Rectal smooth muscle tissue (tissue), 1 donor: ENCODE results near the gene ETFBKMT.
"Not testable (repeated sequence)": the region's sequence is repeated elsewhere in the genome, so short reads cannot be mapped to it uniquely, and the experiment has no call there.

Source experiments
- H3K27ac ChIP-seq: one replicate; pipeline ENCODE4 v1.7.0; 2013; ENCODE audit warnings: low read depth, low read length, inconsistent platforms
- H3K27me3 ChIP-seq: one replicate; pipeline ENCODE4 v1.7.0; 2013; ENCODE audit warnings: low read length; ENCODE audit not compliant: control insufficient read depth, insufficient read depth
- H3K36me3 ChIP-seq: one replicate; pipeline ENCODE4 v1.7.0; 2013; ENCODE audit warnings: low read length; ENCODE audit not compliant: control insufficient read depth, insufficient read depth
- H3K4me1 ChIP-seq: one replicate; pipeline ENCODE4 v1.7.0; 2013; ENCODE audit warnings: low read length; ENCODE audit not compliant: control insufficient read depth, insufficient read depth
- H3K4me3 ChIP-seq: one replicate; pipeline ENCODE4 v1.7.0; 2013; ENCODE audit warnings: low read length
- H3K9ac ChIP-seq: one replicate; pipeline ENCODE4 v1.7.0; 2013; ENCODE audit warnings: low read length

Gene ETFBKMT

GRCh38 chr12:31663576-31663975 is 4.1 kb downstream of the ETFBKMT start:
- H3K27me3 ChIP-seq, result no peaks in the 10 kb centered on the region
- no peaks in the 10 kb centered on the region for H3K36me3 ChIP-seq
- H3K4me1 ChIP-seq, result no peaks in the 10 kb centered on the region
- no peak overlapping the region for H3K4me3 ChIP-seq
- H3K9ac ChIP-seq, result no peak overlapping the region
- H3K27ac ChIP-seq, result no peak overlapping the region

DNA sequence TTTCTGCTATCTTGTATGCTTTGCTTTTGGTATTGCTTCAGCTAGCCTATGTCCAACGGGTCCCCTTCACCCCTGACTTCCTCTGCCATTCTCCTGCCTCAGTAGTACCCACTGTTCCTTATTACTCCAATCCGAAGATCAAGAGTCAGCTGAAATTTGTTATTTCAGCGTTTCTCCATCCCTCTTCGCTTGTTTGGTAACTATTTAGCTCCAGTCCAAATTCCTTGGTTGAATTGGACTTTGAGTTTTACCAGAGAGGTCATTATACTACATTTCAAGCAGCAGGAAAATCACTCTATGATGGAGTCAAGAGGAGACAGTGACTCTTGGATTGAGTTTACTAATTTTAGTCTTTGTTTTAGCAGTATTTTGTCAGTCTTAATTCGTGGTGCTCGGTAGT is 4.5 kb downstream of the ETFBKMT start:
- Histone ChIP-seq H3K27me3 (no peaks in the 10 kb centered on the region), H3K4me3 (no peak overlapping the region), H3K9ac (no peak overlapping the region), H3K4me1 (no peaks in the 10 kb centered on the region), H3K27ac (no peak overlapping the region), H3K36me3 (peaks cover 2% of the 10 kb centered on the region)

DNA sequence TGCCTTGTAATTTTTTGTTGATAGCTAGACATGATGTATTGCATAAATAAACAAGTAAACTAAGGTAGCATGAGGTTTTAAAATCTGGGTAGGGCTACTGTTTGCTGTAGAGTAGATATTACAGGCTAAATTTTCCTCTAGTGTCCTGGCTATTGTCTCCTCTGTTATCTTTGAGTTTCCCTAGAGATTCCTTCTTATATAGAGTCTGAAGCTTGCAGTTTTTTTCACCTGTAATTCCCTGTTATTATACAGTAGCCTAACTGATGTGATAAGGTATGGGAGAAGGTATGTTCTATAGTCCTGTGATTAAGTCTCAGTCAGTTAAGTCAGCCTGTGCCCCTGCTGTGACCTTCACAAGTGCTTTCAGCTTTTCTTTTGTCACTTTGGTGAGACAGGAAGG is 9.5 kb downstream of the ETFBKMT start:
- Histone ChIP-seq H3K4me1 (no peaks in the 10 kb centered on the region), H3K36me3 (peaks cover 2% of the 10 kb centered on the region), H3K27ac (no peak overlapping the region), H3K27me3 (no peaks in the 10 kb centered on the region), H3K9ac (no peak overlapping the region), H3K4me3 (no peak overlapping the region)

GRCh38 chr12:31669582-31669981 is 10.1 kb downstream of the ETFBKMT start:
- not testable (repeated sequence) for H3K27me3 ChIP-seq, H3K27ac ChIP-seq, H3K9ac ChIP-seq, H3K36me3 ChIP-seq, H3K4me1 ChIP-seq, H3K4me3 ChIP-seq

- Histone ChIP-seq H3K27ac (no peak overlapping the region), H3K4me3 (no peak overlapping the region), H3K36me3 (peaks cover 2% of the 10 kb centered on the region), H3K27me3 (no peaks in the 10 kb centered on the region), H3K9ac (no peak overlapping the region), H3K4me1 (no peaks in the 10 kb centered on the region)
Observed at GRCh38 chr12:31672521-31672920, 13.0 kb downstream of the ETFBKMT start.

DNA sequence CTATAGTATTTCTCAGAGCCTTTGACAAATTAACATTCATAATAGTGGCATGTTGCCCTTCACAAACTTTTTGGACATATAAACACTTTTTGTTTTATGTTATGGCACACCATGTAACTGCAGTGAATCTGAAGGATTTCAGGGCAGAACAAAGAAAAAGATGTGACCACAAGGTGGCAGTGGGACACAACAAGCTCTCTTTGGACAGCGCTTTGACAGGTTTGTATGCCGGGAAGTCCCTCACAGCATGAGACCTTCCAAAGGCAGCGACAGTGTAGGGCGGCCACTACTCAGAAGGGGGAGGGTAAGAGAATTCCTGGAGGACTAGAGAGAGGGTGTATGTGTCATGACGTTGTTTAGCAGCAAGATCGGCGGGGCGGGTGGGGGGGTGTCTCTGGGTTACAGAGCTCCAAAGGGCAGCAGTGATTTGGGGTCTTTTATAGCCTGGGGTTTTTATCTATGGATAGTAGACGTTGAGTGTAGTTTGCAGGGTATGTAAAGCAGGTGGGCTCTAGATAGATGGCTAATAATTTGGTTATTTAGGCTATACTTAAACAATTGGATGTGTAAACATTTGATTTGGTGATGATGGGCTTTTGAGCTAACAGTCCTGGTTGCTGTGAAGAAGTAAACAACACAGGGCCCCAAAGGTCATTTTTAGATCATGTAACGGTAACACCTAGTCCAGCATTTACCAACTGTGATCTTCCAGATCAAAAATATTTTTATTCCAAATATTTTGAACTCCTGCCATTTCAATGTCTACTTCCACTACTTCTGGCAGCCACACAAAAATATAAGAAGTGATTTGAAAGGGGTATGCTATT is 22.9 kb downstream of the ETFBKMT start:
- H3K27me3 ChIP-seq, result no peaks in the 10 kb centered on the region
- no peak overlapping the region for H3K4me3 ChIP-seq
- no peak overlapping the region for H3K27ac ChIP-seq
- peaks cover 2% of the 10 kb centered on the region for H3K36me3 ChIP-seq
- H3K4me1 ChIP-seq, result no peaks in the 10 kb centered on the region
- H3K9ac ChIP-seq, result no peak overlapping the region

DNA sequence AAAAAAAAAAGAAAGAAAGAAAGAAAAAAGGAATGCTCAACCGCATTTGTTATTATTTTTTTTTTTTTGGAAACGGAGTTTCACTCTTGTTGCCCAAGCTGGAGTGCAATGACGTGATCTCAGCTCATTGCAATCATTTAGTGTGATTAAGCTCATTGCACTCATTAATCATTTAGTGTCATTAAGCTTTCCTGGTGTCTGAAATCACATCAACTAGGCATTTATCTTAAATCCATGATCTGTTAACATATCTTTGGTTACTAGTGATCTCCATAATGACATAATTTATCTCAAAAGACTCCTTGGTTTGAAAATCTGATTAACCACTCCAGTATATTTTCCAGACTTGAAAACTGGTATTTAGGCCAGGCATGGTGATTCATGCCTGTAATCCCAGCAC is 26.3 kb downstream of the ETFBKMT start:
- no peaks in the 10 kb centered on the region for H3K27me3 ChIP-seq
- H3K36me3 ChIP-seq, result no peaks in the 10 kb centered on the region
- no peak overlapping the region for H3K4me3 ChIP-seq
- H3K9ac ChIP-seq, result no peak overlapping the region
- H3K27ac ChIP-seq, result no peak overlapping the region
- H3K4me1 ChIP-seq, result no peaks in the 10 kb centered on the region

DNA sequence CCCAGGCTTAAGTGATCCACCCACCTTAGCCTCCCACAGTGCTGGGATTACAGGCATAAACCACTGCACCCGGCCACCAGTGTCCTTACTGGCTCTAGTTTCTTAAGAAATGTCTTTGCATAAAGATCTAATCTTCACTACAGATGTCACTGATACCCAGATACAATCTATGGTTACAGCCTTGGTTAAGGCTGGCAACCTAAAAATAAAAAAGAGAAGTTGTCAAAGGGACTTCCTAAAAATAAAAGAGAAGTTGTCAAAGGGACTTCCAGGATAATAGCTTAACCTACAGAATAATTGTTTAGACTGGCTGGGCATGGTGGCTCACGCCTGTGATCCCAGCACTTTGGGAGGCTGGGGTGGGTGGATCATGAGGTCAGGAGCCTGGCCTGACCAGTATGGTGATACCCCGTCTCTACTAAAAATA is 27.6 kb downstream of the ETFBKMT start:
- no peaks in the 10 kb centered on the region for H3K36me3 ChIP-seq
- no peak overlapping the region for H3K4me3 ChIP-seq
- H3K4me1 ChIP-seq, result no peaks in the 10 kb centered on the region
- no peak overlapping the region for H3K9ac ChIP-seq
- no peaks in the 10 kb centered on the region for H3K27me3 ChIP-seq
- H3K27ac ChIP-seq, result no peak overlapping the region

GRCh38 chr12:31689921-31690320 is 30.4 kb downstream of the ETFBKMT start:
- not testable (repeated sequence) for H3K4me3 ChIP-seq, H3K9ac ChIP-seq, H3K27ac ChIP-seq, H3K27me3 ChIP-seq, H3K36me3 ChIP-seq, H3K4me1 ChIP-seq

GRCh38 chr12:31702047-31702446 is 42.6 kb downstream of the ETFBKMT start:
- H3K9ac ChIP-seq, result no peak overlapping the region
- no peak overlapping the region for H3K4me3 ChIP-seq
- no peaks in the 10 kb centered on the region for H3K36me3 ChIP-seq
- no peaks in the 10 kb centered on the region for H3K27me3 ChIP-seq
- H3K27ac ChIP-seq, result no peak overlapping the region
- no peaks in the 10 kb centered on the region for H3K4me1 ChIP-seq

DNA sequence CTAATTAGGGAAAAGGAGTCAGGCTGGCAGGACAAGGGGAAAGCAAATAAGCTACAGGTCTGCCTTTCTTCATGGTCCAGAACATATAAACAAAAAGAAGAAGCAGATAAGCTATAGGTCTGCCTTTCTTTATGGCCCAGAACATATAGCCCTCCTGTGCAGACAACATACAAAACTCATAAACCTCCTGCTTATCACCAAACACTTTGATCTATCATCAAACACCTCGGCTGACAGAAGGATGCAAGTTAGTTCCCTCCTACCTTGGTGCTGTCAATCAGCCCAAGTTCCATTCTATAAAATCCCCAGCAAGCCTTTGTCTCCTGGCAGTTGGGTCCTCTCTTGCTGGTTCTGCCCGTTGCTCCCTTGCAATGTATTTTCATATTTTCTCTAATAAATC is 46.1 kb downstream of the ETFBKMT start:
- Histone ChIP-seq H3K27me3 (no peaks in the 10 kb centered on the region), H3K36me3 (no peaks in the 10 kb centered on the region), H3K9ac (no peak overlapping the region), H3K4me1 (no peaks in the 10 kb centered on the region), H3K4me3 (no peak overlapping the region), H3K27ac (no peak overlapping the region)

- H3K36me3 ChIP-seq, H3K4me3 ChIP-seq, H3K27me3 ChIP-seq, H3K9ac ChIP-seq, H3K4me1 ChIP-seq, H3K27ac ChIP-seq: not testable (repeated sequence)
Observed at GRCh38 chr12:31708118-31708517, 48.6 kb downstream of the ETFBKMT start.

GRCh38 chr12:31710021-31710818 is 50.7 kb downstream of the ETFBKMT start:
- no peak overlapping the region for H3K27ac ChIP-seq
- H3K9ac ChIP-seq, result no peak overlapping the region
- H3K27me3 ChIP-seq, result no peaks in the 10 kb centered on the region
- no peaks in the 10 kb centered on the region for H3K4me1 ChIP-seq
- no peaks in the 10 kb centered on the region for H3K36me3 ChIP-seq
- H3K4me3 ChIP-seq, result no peak overlapping the region
